NB4 (cell line): Measurements from ENCODE around the gene F2RL2.

Experiments
- CTCF ChIP-seq: IDR thresholded peaks from one replicate; pipeline ENCODE4 v1.5.1; 2012; ENCODE audit warnings: low read depth, low read length
- POLR2A ChIP-seq: IDR thresholded peaks from 2 replicates; pipeline ENCODE4 v1.6.1; 2011; ENCODE audit warnings: mild to moderate bottlenecking; ENCODE audit not compliant: insufficient read length; ENCODE audit errors: extremely low read depth

- TF ChIP-seq POLR2A (no peak), CTCF (no peak)
Observed at GRCh38 chr5:76608833-76609232, 14.4 kb downstream of the F2RL2 start.
